Measurements from ENCODE around the gene EPN3.

DNA sequence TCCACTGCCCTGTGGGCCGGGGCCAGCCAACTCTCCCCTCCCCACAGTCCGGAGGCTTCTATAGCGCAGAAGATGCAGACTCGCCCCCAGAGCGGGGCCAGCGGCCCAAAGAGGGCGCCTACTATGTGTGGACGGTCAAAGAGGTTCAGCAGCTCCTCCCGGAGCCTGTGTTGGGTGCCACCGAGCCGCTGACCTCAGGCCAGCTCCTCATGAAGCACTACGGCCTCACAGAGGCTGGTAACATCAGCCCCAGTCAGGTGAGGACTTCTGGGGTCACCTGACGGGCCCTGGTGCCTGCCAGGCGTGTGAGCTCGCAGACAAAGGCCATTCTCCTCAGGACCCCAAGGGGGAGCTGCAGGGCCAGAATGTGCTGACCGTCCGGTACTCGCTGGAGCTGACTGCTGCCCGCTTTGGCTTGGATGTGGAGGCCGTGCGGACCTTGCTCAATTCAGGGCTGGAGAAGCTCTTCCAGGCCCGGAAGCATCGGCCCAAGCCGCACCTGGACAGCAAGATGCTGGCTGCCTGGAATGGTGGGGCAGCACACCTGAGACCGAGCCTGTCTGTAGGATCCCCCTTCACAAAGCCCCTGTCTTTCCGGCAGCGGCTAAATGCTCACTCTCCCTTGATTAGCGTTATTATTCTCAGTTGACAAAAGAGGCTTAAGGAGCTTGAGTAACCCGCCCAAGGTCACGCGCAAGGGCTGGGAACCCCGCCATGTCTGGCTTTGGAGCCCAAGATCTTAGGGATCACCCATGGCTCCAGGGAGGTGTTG, 18.3 kb downstream of the EPN3 start:
- no peak for TF ChIP-seq SUZ12 (IDR thresholded peaks at IDR 0.05)
- no peak for TF ChIP-seq LEF1 (IDR thresholded peaks at IDR 0.05; ENCODE audit: borderline replicate concordance)
- TF ChIP-seq SP1 (IDR thresholded peaks at IDR 0.05): no peak

Measured in HEK293T (cell line).